ENCODE data around the gene FUT7. TPM values are rescaled to one million over a fixed set of nuclear protein-coding genes. Genes with fewer than 3 reads are reported as not detected.

The FUT7 gene
- total RNA-seq, 1 experiment from 2014 or later = 0.12 TPM

- Mint-ChIP-seq H3K4me1 (ENCODE audit: insufficient read depth, unreplicated experiment) (no peaks in the 10 kb centered on the region), H3K27ac (ENCODE audit: low read depth, unreplicated experiment) (no peak overlapping the region), H3K27me3 (ENCODE audit: insufficient read depth, unreplicated experiment) (no peaks in the 10 kb centered on the region), H3K9me3 (ENCODE audit: unreplicated experiment) (no peaks in the 10 kb centered on the region), H3K4me3 (ENCODE audit: unreplicated experiment) (no peak overlapping the region), H3K36me3 (ENCODE audit: insufficient read depth, unreplicated experiment) (no peaks in the 10 kb centered on the region)
- intact Hi-C loops (cut with micrococcal nuclease) = no loop called here
- TF ChIP-seq CTCF (IDR thresholded peaks at IDR 0.05; ENCODE audit: unreplicated experiment) = no peak
- ChIA-PET POLR2A (no interaction called here), CTCF (interaction anchor here (0.9 kb wide), 1 partner anchor 44 kb away, joined by 4 read pairs; no protein-coding TSS in a partner anchor)
- no peak for DNase-seq (ENCODE audit: unreplicated experiment)
- BruUV-seq (replicated peaks) = no TSS peak
Observed at GRCh38 chr9:136985027-136985602, 46.8 kb downstream of the FUT7 start.

- H3K4me1 Mint-ChIP-seq (ENCODE audit: insufficient read depth, unreplicated experiment) = no peaks in the 10 kb centered on the region
- TF ChIP-seq CTCF (IDR thresholded peaks at IDR 0.05; ENCODE audit: unreplicated experiment) = no peak
- no peak overlapping the region for H3K27ac Mint-ChIP-seq (ENCODE audit: low read depth, unreplicated experiment)
- no peak overlapping the region for H3K4me3 Mint-ChIP-seq (ENCODE audit: unreplicated experiment)
- DNase-seq (ENCODE audit: unreplicated experiment) = no peak
- POLR2A ChIA-PET = no interaction called here
- intact Hi-C loops (cut with micrococcal nuclease) = no loop called here
- no peaks in the 10 kb centered on the region for H3K27me3 Mint-ChIP-seq (ENCODE audit: insufficient read depth, unreplicated experiment)
- no peaks in the 10 kb centered on the region for H3K9me3 Mint-ChIP-seq (ENCODE audit: unreplicated experiment)
- BruUV-seq (replicated peaks) = no TSS peak
- CTCF ChIA-PET = interaction anchor here (0.9 kb wide), 1 partner anchor 44 kb away, joined by 4 read pairs; no protein-coding TSS in a partner anchor
- no peaks in the 10 kb centered on the region for H3K36me3 Mint-ChIP-seq (ENCODE audit: insufficient read depth, unreplicated experiment)
Observed at GRCh38 chr9:136984464-136985026, 47.3 kb downstream of the FUT7 start.

- CTCF ChIA-PET = no interaction called here
- no peak for TF ChIP-seq CTCF (IDR thresholded peaks at IDR 0.05; ENCODE audit: unreplicated experiment)
- POLR2A ChIA-PET = no interaction called here
- Mint-ChIP-seq H3K27me3 (ENCODE audit: insufficient read depth, unreplicated experiment) (no peaks in the 10 kb centered on the region), H3K36me3 (ENCODE audit: insufficient read depth, unreplicated experiment) (no peaks in the 10 kb centered on the region), H3K9me3 (ENCODE audit: unreplicated experiment) (no peaks in the 10 kb centered on the region), H3K27ac (ENCODE audit: low read depth, unreplicated experiment) (no peak overlapping the region), H3K4me3 (ENCODE audit: unreplicated experiment) (no peak overlapping the region), H3K4me1 (ENCODE audit: insufficient read depth, unreplicated experiment) (no peaks in the 10 kb centered on the region)
- intact Hi-C loops (cut with micrococcal nuclease) = no loop called here
- no peak for DNase-seq (ENCODE audit: unreplicated experiment)
- no TSS peak for BruUV-seq (replicated peaks)
Observed at GRCh38 chr9:136983656-136984314, 48.1 kb downstream of the FUT7 start.

- BruUV-seq (replicated peaks) = no TSS peak
- ChIA-PET CTCF (no interaction called here), POLR2A (no interaction called here)
- Mint-ChIP-seq H3K9me3 (ENCODE audit: unreplicated experiment) (no peaks in the 10 kb centered on the region), H3K4me3 (ENCODE audit: unreplicated experiment) (no peak overlapping the region), H3K27ac (ENCODE audit: low read depth, unreplicated experiment) (no peak overlapping the region), H3K27me3 (ENCODE audit: insufficient read depth, unreplicated experiment) (no peaks in the 10 kb centered on the region), H3K36me3 (ENCODE audit: insufficient read depth, unreplicated experiment) (no peaks in the 10 kb centered on the region), H3K4me1 (ENCODE audit: insufficient read depth, unreplicated experiment) (no peaks in the 10 kb centered on the region)
- TF ChIP-seq CTCF (IDR thresholded peaks at IDR 0.05; ENCODE audit: unreplicated experiment) = no peak
- no peak for DNase-seq (ENCODE audit: unreplicated experiment)
- intact Hi-C loops (cut with micrococcal nuclease) = no loop called here
Observed at GRCh38 chr9:136983167-136983566, 48.7 kb downstream of the FUT7 start.
